ENCODE results near the gene TMEM255A. TPM values are rescaled to one million over a fixed set of nuclear protein-coding genes. Genes with fewer than 3 reads are reported as not detected.
A peak's percentile ranks its signal among the peaks of the same experiment; 100 is the strongest.

TMEM255A gene
- total and polyA plus RNA-seq, 2 of the 13 experiments (the other 11 are each of a cell fraction or from before 2014, with no cell fraction given), result 0.13 to 0.40 TPM

GRCh38 chrX:120250522-120251271, 60.6 kb downstream of the TMEM255A start, which contains the start of gene ZBTB33 (continued):
- no peak for TF ChIP-seq CAMTA2 (CRISPR knock-in tag; IDR thresholded peaks at IDR 0.05; ENCODE audit: borderline replicate concordance)
- no peak for TF ChIP-seq STAT6 (CRISPR knock-in tag; IDR thresholded peaks at IDR 0.05; ENCODE audit: borderline replicate concordance)
- no peak for TF ChIP-seq CBX5 (CRISPR knock-in tag; IDR thresholded peaks at IDR 0.05; ENCODE audit: borderline replicate concordance)
- no peak for TF ChIP-seq ZNF367 (CRISPR knock-in tag; IDR thresholded peaks at IDR 0.05; ENCODE audit: borderline replicate concordance)
- TF ChIP-seq PREB (CRISPR knock-in tag; IDR thresholded peaks at IDR 0.05), result no peak
- TF ChIP-seq RARA (CRISPR knock-in tag; IDR thresholded peaks at IDR 0.05), result no peak
- TF ChIP-seq ZFP82 (CRISPR knock-in tag; IDR thresholded peaks at IDR 0.05; ENCODE audit: borderline replicate concordance), result no peak
- TF ChIP-seq ZNF251 (CRISPR knock-in tag; IDR thresholded peaks at IDR 0.05), result no peak
- TF ChIP-seq CREM (IDR thresholded peaks at IDR 0.05), result no peak
- no peak for TF ChIP-seq CREM (CRISPR knock-in tag; IDR thresholded peaks at IDR 0.05)
- peak; percentile 63; the same call in 1 of the 2 replicates for TF ChIP-seq MYC (CRISPR knock-in tag; IDR thresholded peaks at IDR 0.05; ENCODE audit: borderline replicate concordance)
- no peak for TF ChIP-seq ZNF644 (CRISPR knock-in tag; IDR thresholded peaks at IDR 0.05; ENCODE audit: low read depth)
- no peak for TF ChIP-seq SMAD9 (CRISPR knock-in tag; IDR thresholded peaks at IDR 0.05)
- TF ChIP-seq CBX2 (IDR thresholded peaks at IDR 0.05; ENCODE audit: low read depth, low read length), result no peak
- no peak for TF ChIP-seq CBX2 (CRISPR knock-in tag; IDR thresholded peaks at IDR 0.05; ENCODE audit: low read depth)
- no peak; the same call in 1 of the 2 replicates for TF ChIP-seq NRL (CRISPR knock-in tag; IDR thresholded peaks at IDR 0.05; ENCODE audit: borderline replicate concordance)
- no peak for TF ChIP-seq ZNF674 (CRISPR knock-in tag; IDR thresholded peaks at IDR 0.05; ENCODE audit: low read depth)
- TF ChIP-seq ZNF841 (CRISPR knock-in tag; IDR thresholded peaks at IDR 0.05; ENCODE audit: borderline replicate concordance), result no peak
- TF ChIP-seq BRD4 (CRISPR knock-in tag; IDR thresholded peaks at IDR 0.05), result no peak
- TF ChIP-seq ZBTB25 (CRISPR knock-in tag; IDR thresholded peaks at IDR 0.05), result no peak
- TF ChIP-seq ESRRA (CRISPR knock-in tag; IDR thresholded peaks at IDR 0.05; ENCODE audit: low read depth), result no peak
- no peak for TF ChIP-seq ZNF296 (CRISPR knock-in tag; conservative IDR thresholded peaks at IDR 0.05)
- no peak for TF ChIP-seq ZNF512 (CRISPR knock-in tag; IDR thresholded peaks at IDR 0.05)
- no peak for TF ChIP-seq DNMT1 (CRISPR knock-in tag; IDR thresholded peaks at IDR 0.05)
- TF ChIP-seq ZMAT3 (CRISPR knock-in tag; conservative IDR thresholded peaks at IDR 0.05), result peak; percentile 22; the same call in 1 of the 2 replicates
- TF ChIP-seq ZNF331 (CRISPR knock-in tag; IDR thresholded peaks at IDR 0.05), result peak; percentile 65; the same call in 1 of the 2 replicates
